Upper lobe of right lung (tissue), 1 donor: ENCODE data around the gene CITED2. TPM values are rescaled to one million over a fixed set of nuclear protein-coding genes. Genes with fewer than 3 reads are reported as not detected.

Source experiments
- ATAC-seq: fragments of 200-7000 bp; cut with Tn5 transposase; one replicate; pipeline ENCODE4 v1.9.1; 2020; ENCODE audit warnings: mild to moderate bottlenecking, moderate library complexity
- DNase-seq: peaks from one replicate; pipeline ENCODE4 v3.0.0-alpha.2; 2020
- H3K27ac ChIP-seq: fragments of 200-600 bp; one replicate; pipeline ENCODE4 v1.8.0; 2022
- H3K27me3 ChIP-seq: fragments of 200-600 bp; one replicate; pipeline ENCODE4 v1.8.0; 2022; ENCODE audit warnings: mild to moderate bottlenecking
- H3K36me3 ChIP-seq: fragments of 200-600 bp; one replicate; pipeline ENCODE4 v1.8.0; 2022
- H3K4me1 ChIP-seq: fragments of 200-600 bp; one replicate; pipeline ENCODE4 v1.8.0; 2022
- H3K4me3 ChIP-seq: fragments of 200-600 bp; one replicate; pipeline ENCODE4 v1.8.0; 2022; ENCODE audit warnings: mild to moderate bottlenecking
- H3K9me3 ChIP-seq: fragments of 200-600 bp; one replicate; pipeline ENCODE4 v1.8.0; 2022
- intact Hi-C: fragments of 100-400 bp; cut with DNase I; formaldehyde crosslinking; loops from one replicate; pipeline ENCODE4 v1.11.0; 2022
- total RNA-seq: library from RNA; stranded (reverse); fragmentation: NEBNext Ultra II Directional; extraction: Animal tissue kit (Norgen Biotek cat#: 25700); gene quantifications from one replicate; pipeline ENCODE4 v1.2.1, GENCODE V29; 2021
- TF ChIP-seq, protein P1 (sequence below): fragments of 200-600 bp; IDR thresholded peaks from one replicate; pipeline ENCODE4 v1.8.0; 2022; ENCODE audit warnings: antibody characterized with exemption
- donor health status: DM: no; HTN: yes; CAD: no; lungs with severe emphysema.

Gene CITED2
- total RNA-seq, 1 donor from 2014 or later = 278 TPM

- intact Hi-C loops = loop anchor here (10.0 kb wide), 1 partner anchor 541 kb away; no protein-coding TSS in a partner anchor
Observed at GRCh38 chr6:139355777-139356445, 18.5 kb downstream of the CITED2 start.

GRCh38 chr6:139355172-139355571 lies 19.3 kb downstream of the CITED2 start:
- no peak overlapping the region for H3K27ac ChIP-seq
- H3K9me3 ChIP-seq = no peaks in the 10 kb centered on the region
- no peaks in the 10 kb centered on the region for H3K4me1 ChIP-seq
- no peak for ATAC-seq
- no peaks in the 10 kb centered on the region for H3K36me3 ChIP-seq
- H3K4me3 ChIP-seq = no peak overlapping the region
- intact Hi-C loops = loop anchor here (10.0 kb wide), 1 partner anchor 540 kb away; no protein-coding TSS in a partner anchor
- TF ChIP-seq, protein P1, sequence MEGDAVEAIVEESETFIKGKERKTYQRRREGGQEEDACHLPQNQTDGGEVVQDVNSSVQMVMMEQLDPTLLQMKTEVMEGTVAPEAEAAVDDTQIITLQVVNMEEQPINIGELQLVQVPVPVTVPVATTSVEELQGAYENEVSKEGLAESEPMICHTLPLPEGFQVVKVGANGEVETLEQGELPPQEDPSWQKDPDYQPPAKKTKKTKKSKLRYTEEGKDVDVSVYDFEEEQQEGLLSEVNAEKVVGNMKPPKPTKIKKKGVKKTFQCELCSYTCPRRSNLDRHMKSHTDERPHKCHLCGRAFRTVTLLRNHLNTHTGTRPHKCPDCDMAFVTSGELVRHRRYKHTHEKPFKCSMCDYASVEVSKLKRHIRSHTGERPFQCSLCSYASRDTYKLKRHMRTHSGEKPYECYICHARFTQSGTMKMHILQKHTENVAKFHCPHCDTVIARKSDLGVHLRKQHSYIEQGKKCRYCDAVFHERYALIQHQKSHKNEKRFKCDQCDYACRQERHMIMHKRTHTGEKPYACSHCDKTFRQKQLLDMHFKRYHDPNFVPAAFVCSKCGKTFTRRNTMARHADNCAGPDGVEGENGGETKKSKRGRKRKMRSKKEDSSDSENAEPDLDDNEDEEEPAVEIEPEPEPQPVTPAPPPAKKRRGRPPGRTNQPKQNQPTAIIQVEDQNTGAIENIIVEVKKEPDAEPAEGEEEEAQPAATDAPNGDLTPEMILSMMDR = no peak
- H3K27me3 ChIP-seq = no peaks in the 10 kb centered on the region
- DNase-seq = no peak

More at GRCh38 chr6:139355777-139356445, 18.5 kb downstream of the CITED2 start:
- Histone ChIP-seq H3K4me1 (no peaks in the 10 kb centered on the region), H3K27ac (no peak overlapping the region), H3K9me3 (no peaks in the 10 kb centered on the region), H3K4me3 (no peak overlapping the region), H3K27me3 (no peaks in the 10 kb centered on the region), H3K36me3 (no peaks in the 10 kb centered on the region)
- TF ChIP-seq, protein P1 = no peak
- ATAC-seq (no peak), DNase-seq (no peak)

- intact Hi-C loops = loop anchor here (10.0 kb wide), 1 partner anchor 539 kb away; no protein-coding TSS in a partner anchor
- TF ChIP-seq, protein P1 = no peak
- no peaks in the 10 kb centered on the region for H3K4me1 ChIP-seq
- H3K36me3 ChIP-seq = no peaks in the 10 kb centered on the region
- H3K4me3 ChIP-seq = no peak overlapping the region
- no peaks in the 10 kb centered on the region for H3K27me3 ChIP-seq
- DNase-seq = no peak
- H3K27ac ChIP-seq = no peak overlapping the region
- no peak for ATAC-seq
- no peaks in the 10 kb centered on the region for H3K9me3 ChIP-seq
Observed at GRCh38 chr6:139354189-139354588, 20.3 kb downstream of the CITED2 start.

DNA sequence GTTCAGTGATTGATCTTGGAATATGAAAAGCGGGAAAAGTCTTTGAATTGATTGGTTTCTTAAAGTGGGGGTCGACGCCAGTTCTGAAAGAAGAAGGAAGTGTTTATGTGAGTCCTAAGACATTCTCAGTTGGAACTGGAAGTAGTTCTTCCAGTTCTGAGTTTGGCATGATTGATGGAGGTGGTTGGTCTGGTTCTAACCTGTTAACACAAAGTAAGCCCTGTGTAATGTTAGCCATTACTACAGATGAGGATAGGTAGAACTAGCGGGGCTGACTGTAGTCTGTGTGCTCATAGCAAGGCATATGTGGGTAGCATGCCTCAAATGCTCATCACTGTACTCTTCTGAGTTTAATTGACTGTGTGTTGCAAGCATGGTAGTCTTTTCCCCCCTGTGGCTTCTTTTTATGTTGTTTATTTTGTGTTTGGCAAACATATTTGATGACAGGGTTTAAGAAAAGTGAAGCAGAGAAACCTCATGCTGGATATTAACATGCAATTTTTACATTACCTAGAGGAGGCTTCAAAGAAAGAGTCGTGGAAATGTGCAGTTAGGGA lies 24.9 kb downstream of the CITED2 start:
- intact Hi-C loops = loop anchor here (10.0 kb wide), 1 partner anchor 535 kb away; no protein-coding TSS in a partner anchor

DNA sequence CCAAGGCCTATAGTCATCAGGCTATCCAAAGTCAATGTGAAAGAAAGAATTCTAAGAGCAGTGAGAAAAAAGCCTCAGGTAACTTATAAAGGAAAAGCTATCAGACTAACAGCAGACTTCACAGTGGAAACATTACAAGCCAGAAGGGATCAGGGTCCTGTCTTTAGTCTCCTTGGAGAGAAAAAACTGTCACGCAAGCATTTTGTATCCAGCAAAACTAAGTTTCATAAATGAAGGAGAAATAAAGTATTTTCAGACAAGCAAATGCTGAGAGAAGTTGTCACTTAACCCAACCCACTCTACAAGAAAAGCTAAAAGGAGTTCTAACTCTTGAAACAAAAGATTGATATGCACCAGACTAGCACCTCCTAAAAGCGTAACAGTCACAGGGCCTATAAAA lies 28.1 kb downstream of the CITED2 start:
- DNase-seq (no peak), ATAC-seq (no peak)
- H3K4me1 ChIP-seq = no peaks in the 10 kb centered on the region
- no peak overlapping the region for H3K4me3 ChIP-seq
- TF ChIP-seq, protein P1 = no peak
- no peak overlapping the region for H3K27ac ChIP-seq
- H3K9me3 ChIP-seq = no peaks in the 10 kb centered on the region
- intact Hi-C loops = no loop called here
- no peaks in the 10 kb centered on the region for H3K27me3 ChIP-seq
- H3K36me3 ChIP-seq = no peaks in the 10 kb centered on the region

More for the DNA sequence above, 24.9 kb downstream of the CITED2 start:
- Histone ChIP-seq H3K36me3 (no peaks in the 10 kb centered on the region), H3K27ac (no peak overlapping the region), H3K4me1 (no peaks in the 10 kb centered on the region), H3K9me3 (no peaks in the 10 kb centered on the region), H3K27me3 (no peaks in the 10 kb centered on the region), H3K4me3 (no peak overlapping the region)
- TF ChIP-seq, protein P1 = no peak
- DNase-seq = no peak
- ATAC-seq = no peak
